ENCODE results near the gene GPC1. TPM values are rescaled to one million over a fixed set of nuclear protein-coding genes. Genes with fewer than 3 reads are reported as not detected.

Gene GPC1
- total and polyA plus RNA-seq, 8 donors: 6.3 to 117 (median 23.2) TPM

DNA sequence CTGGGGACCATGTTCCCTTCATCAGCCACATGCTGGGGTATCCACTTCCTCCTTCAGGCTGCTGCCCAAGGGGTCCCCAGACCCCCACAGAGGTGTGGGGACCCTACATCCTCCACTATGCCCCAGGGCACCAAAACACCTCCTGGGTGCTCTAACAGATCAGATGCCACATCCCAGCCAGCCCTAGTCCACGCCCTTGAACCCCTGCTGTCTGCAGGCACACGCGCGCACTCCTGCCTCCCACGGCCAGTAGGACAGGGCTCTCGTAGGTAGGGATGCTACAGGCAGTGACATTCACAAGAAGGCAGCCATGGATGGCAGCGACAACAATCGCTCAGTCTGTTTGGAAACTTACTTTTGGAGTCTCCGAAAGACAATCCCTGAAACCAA is 3.0 kb upstream of the GPC1 start:
- peaks cover 24 to 28% (median 26%) of the 10 kb centered on the region in 4 donors for H3K4me1 ChIP-seq
- DNase-seq: peak in 1 of 2 donors; percentile 15
- no peak overlapping the region for H3K27ac ChIP-seq
- H3K9me3 ChIP-seq: no peaks in the 10 kb centered on the region
- WGBS, 5 donors: 87 to 91% (median 89%) methylated on average over 6 to 9 of the region's 9 CpGs
- no peak overlapping the region for H3K4me3 ChIP-seq
- no peaks in the 10 kb centered on the region for H3K36me3 ChIP-seq
- intact Hi-C loops (cut with DNase I; ENCODE audit: low total_unique reads): no loop called here
- no peak for TF ChIP-seq EP300 (IDR thresholded peaks at IDR 0.05)
- no peak for TF ChIP-seq POLR2A (IDR thresholded peaks at IDR 0.05)
- no peak for TF ChIP-seq POLR2AphosphoS5 (IDR thresholded peaks at IDR 0.05)
- TF ChIP-seq, protein P1, sequence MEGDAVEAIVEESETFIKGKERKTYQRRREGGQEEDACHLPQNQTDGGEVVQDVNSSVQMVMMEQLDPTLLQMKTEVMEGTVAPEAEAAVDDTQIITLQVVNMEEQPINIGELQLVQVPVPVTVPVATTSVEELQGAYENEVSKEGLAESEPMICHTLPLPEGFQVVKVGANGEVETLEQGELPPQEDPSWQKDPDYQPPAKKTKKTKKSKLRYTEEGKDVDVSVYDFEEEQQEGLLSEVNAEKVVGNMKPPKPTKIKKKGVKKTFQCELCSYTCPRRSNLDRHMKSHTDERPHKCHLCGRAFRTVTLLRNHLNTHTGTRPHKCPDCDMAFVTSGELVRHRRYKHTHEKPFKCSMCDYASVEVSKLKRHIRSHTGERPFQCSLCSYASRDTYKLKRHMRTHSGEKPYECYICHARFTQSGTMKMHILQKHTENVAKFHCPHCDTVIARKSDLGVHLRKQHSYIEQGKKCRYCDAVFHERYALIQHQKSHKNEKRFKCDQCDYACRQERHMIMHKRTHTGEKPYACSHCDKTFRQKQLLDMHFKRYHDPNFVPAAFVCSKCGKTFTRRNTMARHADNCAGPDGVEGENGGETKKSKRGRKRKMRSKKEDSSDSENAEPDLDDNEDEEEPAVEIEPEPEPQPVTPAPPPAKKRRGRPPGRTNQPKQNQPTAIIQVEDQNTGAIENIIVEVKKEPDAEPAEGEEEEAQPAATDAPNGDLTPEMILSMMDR (IDR thresholded peaks at IDR 0.05): no peak
- H3K27me3 ChIP-seq: peaks cover 0 to 43% (median 14%) of the 10 kb centered on the region in 3 donors

DNA sequence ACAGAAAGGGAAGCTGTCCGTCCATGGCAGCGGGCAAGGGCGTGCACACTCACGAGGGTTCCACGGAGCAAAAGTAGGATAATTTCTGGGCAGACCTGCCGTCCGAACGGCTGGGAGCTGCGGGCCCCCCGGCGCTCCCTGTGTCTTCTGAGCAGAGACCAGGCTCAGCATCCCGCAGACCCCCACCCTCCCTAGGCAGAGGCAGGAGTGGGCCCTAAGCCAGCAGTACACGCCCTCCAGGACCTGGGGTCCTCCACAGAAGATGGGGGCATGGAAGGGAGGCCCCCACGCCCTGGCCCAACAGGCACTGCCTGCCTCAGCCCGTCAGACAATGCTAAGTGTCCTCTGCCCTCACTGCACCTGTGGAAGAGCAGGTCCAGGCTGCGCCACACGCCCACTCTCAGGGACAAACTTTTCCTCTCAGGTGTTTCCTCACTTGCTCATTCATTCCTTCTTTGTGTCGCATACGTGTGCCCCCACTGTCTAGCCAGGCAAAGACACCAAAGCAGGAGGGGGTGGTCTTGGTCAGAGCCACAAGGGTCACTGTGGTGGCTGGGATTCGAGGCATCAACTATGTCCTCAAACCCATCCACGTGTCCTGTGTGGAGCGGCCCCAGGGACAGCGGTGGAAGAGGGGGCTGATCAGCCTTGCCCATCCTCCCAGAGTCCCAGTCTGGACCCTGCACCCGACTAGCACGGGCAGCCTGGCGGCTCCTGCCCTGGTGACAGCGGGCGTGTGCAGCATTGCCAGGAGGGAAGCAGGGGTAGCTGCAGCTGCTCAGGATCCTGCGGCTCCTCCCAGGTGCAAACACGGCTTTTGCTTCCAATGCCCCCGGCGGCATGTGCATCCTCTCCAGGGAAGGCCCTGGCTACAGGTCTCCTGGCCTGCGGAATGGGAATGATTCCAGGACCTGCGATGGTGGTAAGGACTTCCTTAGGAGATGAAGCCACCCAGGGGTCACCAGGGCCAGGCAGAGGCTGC is 2.4 kb upstream of the GPC1 start:
- intact Hi-C loops (cut with DNase I; ENCODE audit: low total_unique reads): no loop called here
- WGBS, 5 donors: 74 to 86% (median 84%) methylated on average over 22 to 34 of the region's 34 CpGs
- no peak for TF ChIP-seq POLR2A (IDR thresholded peaks at IDR 0.05)
- TF ChIP-seq, protein P1 (IDR thresholded peaks at IDR 0.05): no peak
- TF ChIP-seq POLR2AphosphoS5 (IDR thresholded peaks at IDR 0.05): no peak
- TF ChIP-seq EP300 (IDR thresholded peaks at IDR 0.05): no peak
- Histone ChIP-seq H3K4me3 (no peak overlapping the region), H3K27ac (peak overlapping the region in 3 of 5 donors; percentile 27 to 97 (median 96)), H3K27me3 (peaks cover 0 to 49% (median 19%) of the 10 kb centered on the region in 3 donors), H3K9me3 (no peaks in the 10 kb centered on the region), H3K4me1 (peaks cover 31 to 35% (median 33%) of the 10 kb centered on the region in 4 donors), H3K36me3 (no peaks in the 10 kb centered on the region)
- peak in 1 of 2 donors; percentile 22 for DNase-seq

DNA sequence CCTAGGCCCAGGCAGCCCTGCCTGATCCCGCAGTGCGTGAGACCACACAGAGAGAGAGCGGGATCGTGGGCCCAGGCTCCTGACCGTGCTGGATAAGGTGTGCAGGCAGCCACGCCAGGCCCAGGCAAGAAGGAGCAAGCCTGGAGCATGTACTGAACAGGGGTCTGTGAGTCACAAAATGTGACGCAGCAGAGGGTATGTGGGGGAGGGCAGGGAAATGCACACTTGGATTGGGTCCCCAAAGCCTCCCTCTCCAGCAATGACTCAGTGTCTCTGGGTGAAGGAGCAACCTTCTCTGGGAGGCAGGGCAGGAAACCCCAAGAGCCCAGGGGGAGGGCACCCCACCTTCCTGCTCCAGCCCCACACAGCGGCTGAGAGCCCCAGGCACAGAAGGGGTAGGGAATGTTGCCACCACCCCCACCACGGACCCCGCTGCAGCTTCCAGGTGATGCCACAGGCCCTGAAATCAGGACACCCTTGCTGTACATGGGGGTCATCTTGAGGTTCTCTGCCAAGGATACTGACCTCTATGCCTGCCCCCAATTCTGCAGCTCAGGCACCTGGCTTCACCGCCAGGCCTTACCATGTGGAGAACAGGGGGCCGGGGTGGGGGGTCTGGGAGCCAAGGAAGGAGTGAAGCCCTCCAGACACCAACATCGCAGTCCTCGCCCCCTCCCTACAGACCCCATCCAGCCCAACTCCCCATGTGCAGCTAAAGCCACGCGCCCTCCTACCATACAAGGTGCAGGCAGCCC is 1.3 kb upstream of the GPC1 start:
- H3K27ac ChIP-seq: peak overlapping the region; percentile 72 to 97 (median 89)
- TF ChIP-seq EP300 (IDR thresholded peaks at IDR 0.05) (peak; percentile 19), POLR2AphosphoS5 (IDR thresholded peaks at IDR 0.05) (peak in 1 of 3 donors; percentile 63)
- TF ChIP-seq, protein P1 (IDR thresholded peaks at IDR 0.05): no peak
- DNase-seq: peak in 1 of 2 donors; percentile 53
- H3K27me3 ChIP-seq: peaks cover 0 to 57% (median 19%) of the 10 kb centered on the region in 3 donors
- 75 to 93% (median 79%) methylated on average over 9 to 16 of the region's 16 CpGs for WGBS, 5 donors
- peak overlapping the region; percentile 68 to 83 (median 72) for H3K4me3 ChIP-seq
- peaks cover 35 to 43% (median 38%) of the 10 kb centered on the region in 4 donors for H3K4me1 ChIP-seq
- no peaks in the 10 kb centered on the region for H3K36me3 ChIP-seq
- H3K9me3 ChIP-seq: no peaks in the 10 kb centered on the region
- intact Hi-C loops (cut with DNase I; ENCODE audit: low total_unique reads): no loop called here
